NCI-H128 (cell line): Measurements from ENCODE around the gene AZIN2.
"Not testable (repeated sequence)": the region's sequence is repeated elsewhere in the genome, so short reads cannot be mapped to it uniquely, and the experiment has no call there.

Experiments
- DNase-seq: peaks from one replicate; lab custom pipeline; 2025; ENCODE audit not compliant: unreplicated experiment; lab: John Stamatoyannopoulos, UW

Gene AZIN2

DNA sequence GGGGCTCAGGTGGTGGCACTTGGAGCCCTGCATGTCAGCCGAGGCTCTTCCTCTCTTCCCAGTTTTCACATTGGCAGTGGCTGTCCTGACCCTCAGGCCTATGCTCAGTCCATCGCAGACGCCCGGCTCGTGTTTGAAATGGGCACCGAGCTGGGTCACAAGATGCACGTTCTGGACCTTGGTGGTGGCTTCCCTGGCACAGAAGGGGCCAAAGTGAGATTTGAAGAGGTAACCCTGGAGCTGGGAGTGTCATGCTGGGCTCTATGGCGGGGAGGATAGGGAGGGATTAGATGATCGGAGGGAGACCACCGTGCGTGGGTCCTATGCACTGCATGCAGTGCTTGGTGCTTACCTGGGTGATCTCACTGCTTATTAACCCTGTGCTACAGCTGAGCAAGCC lies 13.5 kb downstream of the AZIN2 start:
- DNase-seq, result no peak

DNA sequence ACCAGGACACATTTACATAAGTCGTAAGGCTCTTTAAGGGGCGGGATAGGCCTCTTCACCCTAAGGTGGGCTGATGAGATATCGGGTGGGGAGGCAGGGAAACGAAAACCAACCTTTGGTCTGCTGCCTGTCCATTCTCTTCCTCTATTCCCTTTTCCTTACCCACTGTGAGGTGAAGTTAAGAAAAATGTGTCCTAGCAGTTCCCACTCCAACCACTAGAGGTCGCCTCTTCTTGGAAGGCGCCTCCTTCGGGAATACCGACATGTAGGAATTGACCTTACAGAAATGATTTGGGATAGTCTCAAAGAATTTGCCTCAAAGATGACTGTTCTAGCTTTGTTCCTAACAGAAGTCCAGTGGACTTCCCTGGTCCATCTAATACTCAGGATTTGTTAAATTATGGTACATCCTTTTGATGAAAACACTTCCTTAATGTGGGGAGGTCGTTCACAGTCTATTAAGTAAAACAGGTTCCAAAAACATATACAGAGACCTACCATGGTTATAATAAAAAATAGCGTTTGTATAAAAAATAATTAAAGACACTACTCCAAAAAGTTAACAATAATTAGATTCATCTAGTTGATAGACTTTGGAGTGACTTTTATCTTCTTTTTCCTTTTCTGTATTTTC lies 14.1 kb downstream of the AZIN2 start:
- peak; percentile 39 for DNase-seq

DNA sequence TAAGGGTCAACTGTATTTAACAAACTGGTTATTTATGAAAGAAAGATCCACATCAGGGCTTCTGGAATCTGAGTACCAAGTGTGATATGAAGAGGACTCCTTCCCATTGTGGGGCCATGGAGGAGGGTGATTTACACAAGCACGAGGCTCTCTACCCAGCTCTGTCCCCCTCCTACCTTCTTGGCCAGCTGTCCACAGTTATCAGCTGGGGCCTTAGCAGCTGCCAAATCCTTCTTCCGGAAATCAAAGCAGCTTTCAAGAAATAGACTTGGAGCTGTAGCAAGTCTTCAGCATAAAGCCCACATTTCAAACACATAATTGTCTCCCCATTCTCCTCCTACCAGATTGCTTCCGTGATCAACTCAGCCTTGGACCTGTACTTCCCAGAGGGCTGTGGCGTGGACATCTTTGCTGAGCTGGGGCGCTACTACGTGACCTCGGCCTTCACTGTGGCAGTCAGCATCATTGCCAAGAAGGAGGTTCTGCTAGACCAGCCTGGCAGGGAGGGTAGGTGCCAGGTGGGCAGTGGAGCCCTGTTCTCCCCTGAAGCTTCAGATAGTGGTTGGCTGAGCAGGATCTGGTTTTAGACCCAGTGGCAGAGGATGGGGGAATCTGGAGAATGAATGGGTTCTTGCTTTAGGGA lies 15.5 kb downstream of the AZIN2 start:
- DNase-seq, result no peak

DNA sequence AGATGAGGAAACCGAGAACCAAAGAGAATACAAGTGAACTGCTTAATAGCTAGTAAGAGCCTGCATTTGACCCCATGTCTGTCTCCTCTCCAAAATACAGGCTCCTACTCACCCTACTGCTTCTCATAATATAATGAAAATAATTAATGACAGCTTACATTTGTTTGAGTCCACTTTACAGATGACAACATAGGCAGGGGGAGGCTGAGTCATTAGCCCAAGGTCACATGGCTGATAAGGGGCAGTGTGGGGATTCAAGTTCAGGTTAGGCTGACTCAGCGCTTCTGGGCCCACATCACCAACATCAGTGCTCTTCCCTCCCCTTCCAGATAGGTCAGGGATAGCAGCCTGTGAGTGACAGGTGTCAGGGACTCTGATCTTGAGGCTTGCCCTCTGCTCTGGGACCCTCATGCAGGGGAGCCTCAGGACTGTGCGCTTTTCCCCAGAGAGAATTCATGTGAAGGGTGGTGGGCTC lies 16.2 kb downstream of the AZIN2 start:
- DNase-seq, result no peak

DNA sequence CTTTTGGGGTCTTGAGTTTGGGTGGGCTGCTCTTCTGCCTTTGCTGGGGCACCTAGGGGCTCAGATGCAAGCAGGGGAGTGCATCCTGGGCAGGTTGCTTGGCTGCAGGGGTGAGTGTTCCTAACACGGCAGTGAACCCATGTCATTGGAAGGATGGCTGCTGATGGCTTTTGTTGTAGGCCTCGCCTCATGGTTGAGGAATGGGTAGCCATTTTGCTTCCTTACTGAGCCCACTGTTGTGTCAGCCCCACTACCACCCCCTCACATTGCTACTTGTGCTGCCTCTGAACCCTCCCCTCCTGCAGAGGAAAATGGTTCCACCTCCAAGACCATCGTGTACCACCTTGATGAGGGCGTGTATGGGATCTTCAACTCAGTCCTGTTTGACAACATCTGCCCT lies 16.8 kb downstream of the AZIN2 start:
- DNase-seq, result no peak

DNA sequence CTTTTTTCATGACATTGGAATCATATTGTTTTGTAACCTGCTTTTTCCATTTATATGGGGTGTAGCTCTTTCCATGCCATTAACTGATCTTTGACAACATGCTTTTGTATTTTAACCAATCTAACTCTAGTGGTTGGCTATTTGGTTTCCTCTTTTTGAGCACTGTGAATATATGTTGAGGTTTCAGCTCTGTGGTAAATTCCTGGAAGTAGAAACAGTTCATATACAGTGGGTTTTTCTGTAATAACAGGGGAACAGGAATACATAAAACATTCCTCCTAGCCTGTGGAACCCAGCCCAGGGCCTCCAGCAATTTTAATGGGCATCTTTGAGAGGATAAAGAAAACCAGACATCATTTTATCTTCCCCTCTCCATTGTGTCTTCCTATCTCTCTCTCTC lies 17.4 kb downstream of the AZIN2 start:
- no peak for DNase-seq

DNA sequence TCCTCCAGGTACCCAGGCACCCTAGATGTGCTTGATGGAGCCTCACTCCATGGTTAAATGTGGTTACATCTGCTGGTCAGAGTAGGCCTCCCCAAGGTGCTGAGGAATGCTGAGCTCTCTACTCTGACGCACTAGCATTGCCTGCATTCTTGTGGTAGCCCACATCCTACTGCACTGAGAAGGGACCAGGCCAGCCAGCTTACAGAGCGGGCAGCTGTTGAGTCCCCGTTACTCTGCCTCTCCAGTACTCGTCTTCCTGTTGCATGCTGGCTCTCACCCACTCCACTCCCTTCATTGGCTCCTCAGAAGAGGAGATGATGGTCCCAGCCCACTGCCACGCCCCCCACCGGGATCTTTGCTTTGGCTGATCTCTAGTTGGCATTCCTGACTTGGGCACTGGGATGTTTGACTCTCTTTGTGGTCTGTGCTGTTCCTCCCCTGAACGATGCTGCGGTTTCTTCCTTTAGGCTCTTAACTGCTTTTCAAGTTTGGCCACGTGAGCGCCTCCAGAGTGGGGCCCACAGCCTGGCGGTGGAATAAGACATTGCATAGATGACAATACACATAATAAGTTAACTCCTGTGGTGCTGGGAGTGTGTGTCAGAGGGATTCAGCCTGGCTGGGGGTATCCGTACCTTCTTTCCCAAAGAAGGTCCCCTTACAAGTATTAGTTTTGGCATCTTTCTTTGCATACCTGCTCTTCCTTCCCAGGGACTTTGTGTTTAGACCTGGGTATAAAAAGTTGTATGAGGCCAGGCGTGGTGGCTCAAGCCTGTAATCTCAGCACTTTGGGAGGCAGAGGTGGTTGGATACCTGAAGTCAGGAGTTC lies 18.6 kb downstream of the AZIN2 start:
- no peak for DNase-seq

DNA sequence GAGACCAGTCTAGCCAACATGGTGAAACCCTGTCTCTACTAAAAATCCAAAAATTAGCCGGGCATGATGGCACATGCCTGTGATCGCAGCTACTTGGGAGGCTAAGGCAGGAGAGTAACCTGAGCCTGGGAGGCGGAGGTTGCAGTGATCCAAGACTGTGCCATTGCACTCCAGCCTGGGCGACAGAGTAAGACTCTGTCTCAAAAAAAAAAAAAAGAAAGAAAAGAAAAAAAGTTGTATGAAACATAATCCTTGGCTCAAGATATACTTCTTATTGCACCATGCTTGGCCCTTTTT lies 19.1 kb downstream of the AZIN2 start:
- not testable (repeated sequence) for DNase-seq

DNA sequence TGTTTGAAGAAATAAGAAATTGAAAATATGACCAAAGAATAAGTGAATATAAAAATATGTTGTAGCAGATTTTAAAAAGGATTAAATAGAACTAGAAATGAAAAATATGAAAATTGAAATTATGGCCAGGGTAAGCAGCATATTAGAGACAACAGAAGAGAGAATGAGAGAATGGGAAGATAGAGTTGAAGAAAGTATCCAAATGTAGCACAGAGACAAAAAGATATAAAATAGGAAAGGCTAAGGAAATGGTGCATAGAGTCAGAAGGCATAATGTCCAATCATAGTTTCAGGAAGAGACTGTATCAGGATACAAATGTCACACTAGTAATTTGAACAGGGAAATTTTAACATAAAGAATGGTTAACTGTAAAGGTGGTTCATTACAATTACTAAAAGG lies 29.5 kb downstream of the AZIN2 start:
- no peak for DNase-seq

DNA sequence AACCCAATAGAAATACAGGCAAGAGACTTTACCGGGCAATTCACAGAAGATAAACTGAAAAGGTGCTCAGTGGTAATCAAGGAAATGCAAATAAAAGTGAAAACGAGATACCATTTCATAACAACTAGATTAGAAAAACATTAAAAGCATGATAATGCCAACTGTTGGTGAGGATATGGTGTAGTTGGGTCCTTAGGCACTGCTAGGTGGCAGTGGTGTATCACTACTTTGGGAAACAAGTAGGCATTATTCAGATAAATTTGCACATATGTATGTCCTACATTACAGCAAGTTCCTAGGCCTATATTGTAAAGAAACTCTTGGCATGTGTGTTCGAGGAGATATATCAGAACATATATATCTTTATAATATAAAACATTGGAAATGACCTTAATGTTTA lies 31.0 kb downstream of the AZIN2 start:
- DNase-seq, result no peak

DNA sequence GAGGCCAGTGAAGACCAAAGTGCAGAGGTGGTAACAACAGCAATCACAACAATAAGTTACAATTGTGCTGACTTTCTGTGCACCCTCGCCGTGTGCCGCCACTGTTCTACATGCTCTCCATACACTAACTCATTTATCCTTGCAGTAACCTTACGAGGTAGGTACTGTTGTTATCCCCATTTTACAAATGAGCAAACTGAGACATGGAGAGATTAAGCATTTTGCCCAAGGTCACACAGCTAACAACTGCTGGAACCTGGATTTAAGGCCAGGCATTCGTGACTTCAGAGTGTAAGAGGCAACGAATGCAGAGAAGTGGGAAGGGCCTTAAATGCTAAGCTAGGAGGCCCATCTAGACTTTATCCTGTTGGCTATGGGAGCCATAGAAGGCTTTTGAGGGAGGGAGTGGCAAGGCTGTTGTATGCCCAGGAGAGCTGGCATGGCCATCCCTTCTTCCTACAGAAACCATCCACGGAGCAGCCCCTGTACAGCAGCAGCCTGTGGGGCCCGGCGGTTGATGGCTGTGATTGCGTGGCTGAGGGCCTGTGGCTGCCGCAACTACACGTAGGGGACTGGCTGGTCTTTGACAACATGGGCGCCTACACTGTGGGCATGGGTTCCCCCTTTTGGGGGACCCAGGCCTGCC lies 36.6 kb downstream of the AZIN2 start:
- no peak for DNase-seq

DNA sequence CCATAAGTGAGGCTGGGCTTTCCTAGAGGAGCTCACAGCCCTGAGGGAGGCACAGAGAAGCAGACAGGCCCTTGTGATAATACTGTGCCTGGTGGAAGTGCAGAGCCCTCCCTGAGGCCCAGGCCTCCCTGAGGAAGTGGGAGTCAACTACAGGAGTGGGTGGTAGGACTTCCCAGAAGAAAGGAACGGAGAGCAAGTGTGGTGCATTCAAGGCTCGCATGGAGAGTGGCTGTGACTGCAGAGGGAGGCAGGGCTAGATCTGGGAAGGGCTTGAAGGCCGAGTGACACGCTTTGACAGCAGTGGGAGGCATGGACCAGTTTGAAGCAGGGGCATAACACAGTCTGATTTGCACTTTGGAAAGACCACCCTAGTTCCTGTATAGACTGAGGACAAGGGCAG lies 37.3 kb downstream of the AZIN2 start:
- no peak for DNase-seq

DNA sequence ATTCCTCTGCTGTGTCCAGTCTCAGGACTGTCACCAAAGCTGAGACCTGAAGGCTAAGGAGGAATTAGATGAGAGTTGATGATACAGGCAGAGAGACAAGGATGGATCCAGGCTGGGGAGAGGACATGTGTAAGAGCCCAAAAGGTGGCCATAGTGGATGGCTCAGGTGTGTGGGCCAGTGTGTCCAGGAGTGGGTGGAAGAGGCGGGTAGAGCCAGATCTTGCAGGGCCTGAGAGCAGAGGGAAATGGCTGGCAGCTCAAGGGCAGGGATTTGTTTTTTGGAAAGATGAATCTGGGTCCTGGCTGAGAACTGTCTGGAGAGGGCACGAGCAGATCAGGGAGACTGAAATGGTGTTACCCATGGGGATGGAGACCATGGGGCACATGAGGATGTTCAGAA lies 38.1 kb downstream of the AZIN2 start:
- no peak for DNase-seq

DNA sequence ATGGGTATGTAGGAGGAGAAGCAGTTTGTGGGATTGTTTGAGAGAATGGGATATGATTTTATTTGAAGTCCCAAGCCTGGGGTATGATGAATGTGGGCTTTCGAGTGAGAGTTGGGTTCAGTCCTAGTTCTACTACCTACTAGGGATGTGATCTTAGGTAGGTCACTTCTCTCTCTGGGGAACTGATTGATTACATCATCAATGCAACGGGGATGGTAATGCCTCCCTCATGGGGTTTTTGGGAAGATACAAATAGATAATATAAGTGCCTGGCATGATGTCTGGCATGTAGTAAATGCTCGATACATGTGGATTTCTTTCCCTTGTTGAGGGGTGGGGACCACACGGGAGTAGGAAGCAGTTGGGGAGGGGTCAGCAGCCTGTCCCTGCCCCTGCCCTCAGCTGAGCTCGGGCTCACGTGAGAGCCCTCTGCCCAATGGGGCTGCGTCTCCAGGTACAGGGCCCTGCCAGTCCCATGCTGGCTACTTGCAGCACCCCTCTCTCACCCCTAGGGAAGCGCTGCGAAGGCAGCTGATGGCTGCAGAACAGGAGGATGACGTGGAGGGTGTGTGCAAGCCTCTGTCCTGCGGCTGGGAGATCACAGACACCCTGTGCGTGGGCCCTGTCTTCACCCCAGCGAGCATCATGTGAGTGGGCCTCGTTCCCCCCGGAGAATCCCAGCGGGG lies 38.7 kb downstream of the AZIN2 start:
- no peak for DNase-seq

DNA sequence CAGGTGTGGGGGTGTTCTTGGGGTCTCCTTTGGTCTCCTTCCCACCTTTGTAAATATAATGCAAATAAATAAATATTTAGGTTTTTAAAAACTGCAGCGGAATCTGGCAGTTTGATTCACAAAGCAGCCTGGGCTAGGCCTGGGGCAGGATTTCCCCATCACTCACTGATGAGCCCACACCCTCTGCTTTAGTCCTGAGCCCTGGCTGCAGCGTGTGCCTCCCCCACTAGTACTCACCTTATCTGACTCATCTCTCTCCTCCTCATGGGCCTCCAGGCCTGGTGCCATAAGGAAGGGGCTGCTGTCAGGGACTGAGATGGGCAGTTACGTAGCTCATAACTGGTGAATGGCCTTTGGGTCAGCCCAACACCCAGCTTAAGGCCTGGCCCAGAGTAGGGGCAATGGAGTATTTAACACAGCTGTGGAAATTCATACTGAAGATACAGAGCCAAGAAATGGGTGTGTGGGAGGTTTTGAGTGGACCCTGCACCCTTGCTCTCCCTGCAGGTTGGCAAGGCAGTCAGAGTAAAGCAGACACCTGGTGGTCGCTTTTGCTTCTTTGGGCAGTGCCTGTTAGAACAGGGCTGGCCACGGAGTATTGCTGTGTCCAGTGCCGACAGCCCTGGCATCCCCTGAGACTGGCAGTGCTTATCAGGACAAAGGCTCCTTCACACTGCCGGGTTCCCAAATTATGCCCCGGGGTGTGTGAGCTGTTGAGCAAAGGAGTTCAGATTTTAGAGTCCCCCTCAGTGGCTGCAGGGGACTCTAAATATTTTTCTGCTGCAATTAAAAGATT lies 39.7 kb downstream of the AZIN2 start:
- no peak for DNase-seq

DNA sequence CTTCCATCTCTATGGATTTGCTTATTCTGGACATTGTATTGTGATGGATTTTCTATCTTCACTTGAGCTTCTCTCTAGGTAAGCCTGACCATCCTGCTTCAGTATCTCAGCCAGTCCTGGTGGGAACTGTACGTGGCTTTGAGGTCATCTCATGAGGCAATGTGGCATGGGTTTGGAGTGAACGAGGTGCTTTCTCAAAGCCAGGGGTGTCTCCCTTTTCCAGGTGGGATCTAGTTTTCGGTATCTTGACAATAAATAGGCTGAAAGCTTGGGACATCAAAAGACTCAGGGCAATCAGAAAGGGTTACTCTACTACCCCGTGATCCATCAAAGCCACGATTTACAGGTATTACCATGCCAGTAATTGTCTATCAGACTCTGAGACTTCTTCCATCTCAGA lies 40.8 kb downstream of the AZIN2 start:
- DNase-seq, result no peak

DNA sequence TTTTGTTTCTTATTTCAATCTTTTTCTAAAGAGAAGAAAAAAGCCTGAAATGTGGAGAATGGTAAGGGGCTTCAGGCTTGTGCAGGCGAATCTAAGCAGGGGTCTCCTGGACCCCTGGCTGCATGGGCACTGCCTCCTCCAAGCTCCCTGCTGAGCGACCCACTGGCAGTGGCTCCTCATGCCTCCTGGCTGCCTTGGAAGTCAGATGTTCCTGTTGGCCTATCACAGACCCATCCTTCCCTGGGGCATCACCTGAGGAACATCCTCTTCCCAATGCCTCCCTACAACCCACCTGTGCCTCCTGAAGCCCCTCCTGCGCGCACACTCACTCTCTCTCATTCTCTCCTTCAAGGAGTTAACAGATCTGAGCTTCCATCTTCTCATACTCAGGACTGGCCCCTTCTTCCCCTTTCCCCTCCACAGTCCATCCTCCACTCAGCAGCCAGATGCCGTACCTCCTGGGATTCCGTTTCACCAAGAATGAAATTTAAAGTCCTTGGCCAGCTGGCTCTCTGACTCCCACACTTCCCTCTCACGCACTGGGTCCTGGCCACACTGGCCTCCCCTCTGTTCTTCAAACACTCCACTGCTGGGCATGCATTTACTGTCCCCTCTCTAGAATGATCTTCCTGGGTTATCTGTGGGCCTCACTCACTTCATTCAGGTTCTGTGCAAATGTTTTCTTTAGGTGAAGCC lies 41.7 kb downstream of the AZIN2 start:
- no peak for DNase-seq

DNA sequence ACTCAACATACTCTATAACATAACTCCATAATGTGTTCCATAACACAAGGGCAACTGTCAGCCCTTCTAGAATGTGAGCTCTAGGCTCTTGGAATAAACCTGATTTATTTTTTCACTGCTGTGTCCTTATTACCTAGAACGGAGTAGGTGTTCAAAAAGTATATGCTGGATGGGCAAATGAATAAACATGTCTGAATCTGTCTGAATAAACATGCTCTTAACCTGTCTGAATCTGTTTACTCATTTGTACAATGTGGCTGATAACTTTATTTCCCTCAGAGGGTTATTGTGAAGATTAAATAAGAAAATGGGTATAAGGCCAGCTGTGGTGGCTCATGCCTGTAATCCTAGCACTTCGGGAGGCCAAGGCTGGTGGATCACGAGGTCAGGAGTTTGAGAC lies 42.3 kb downstream of the AZIN2 start:
- DNase-seq, result no peak

DNA sequence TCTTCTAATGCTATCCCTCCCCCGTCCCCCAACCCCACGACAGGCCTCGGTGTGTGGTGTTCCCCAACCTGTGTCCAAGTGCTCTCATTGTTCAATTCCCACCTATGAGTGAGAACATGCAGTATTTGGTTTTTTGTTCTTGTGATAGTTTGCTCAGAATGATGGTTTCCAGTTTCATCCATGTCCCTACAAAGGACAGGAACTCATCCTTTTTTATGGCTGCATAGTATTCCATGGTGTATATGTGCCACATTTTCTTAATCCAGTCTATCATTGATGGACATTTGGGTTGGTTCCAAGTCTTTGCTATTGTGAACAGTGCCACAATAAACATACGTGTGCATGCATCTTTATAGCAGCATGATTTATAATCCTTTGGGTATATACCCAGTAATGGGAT lies 43.7 kb downstream of the AZIN2 start:
- DNase-seq, result not testable (repeated sequence)
